ENCODE results near the gene PDLIM5.
"Not testable (repeated sequence)": the region's sequence is repeated elsewhere in the genome, so short reads cannot be mapped to it uniquely, and the experiment has no call there.

Gene PDLIM5

DNA sequence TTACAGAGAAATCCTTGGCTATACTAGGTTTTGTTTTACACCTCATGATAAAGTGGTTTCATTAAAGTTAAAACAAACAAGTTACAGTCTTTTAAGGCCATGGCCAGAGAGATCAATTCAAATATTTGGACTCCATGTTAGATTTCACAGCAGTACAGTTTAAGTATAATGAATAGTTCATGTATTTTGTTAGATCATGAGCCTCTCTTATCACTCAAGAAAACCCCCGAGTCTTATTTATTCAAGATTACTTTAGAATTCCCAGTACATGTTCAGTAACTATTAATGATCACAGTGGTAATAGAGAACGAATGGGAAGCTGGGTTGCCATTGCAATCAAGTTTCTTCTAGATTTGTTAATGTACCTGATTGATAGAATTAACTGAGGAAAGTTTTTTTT, 15.2 kb downstream of the PDLIM5 start:
- DNase-seq = no peak

DNA sequence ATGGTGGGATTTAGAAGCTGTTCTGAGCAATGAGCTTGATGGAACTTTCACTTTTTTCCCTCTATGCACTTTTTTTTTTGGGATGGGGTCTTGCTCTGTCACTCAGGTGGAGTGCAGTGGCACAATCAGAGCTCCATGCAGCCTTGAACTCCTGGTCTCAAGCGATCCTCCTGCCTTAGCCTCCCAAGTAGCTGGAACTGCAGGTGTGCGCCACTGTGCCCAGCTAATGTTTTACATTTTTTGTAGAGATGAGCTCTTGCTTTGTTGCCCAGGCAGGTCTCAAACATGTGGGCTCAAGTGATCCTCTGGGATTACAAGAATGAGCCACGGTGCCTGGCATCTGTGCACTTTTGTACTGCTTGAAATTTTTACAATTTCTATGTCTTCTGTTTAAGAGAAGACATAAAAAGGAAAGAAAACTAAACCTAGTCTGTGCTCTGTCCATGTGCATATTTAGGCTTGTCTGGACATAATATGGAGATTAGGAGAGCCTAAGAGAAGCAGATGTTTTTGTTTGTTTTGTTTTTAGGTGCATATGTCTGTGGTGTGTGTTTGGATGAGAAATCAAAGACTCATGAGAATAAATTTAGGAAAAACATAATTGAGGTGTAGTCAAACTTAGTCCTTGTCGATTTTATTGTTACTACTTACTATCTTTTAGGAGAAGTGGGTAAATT, 16.5 kb downstream of the PDLIM5 start:
- no peak for DNase-seq

DNA sequence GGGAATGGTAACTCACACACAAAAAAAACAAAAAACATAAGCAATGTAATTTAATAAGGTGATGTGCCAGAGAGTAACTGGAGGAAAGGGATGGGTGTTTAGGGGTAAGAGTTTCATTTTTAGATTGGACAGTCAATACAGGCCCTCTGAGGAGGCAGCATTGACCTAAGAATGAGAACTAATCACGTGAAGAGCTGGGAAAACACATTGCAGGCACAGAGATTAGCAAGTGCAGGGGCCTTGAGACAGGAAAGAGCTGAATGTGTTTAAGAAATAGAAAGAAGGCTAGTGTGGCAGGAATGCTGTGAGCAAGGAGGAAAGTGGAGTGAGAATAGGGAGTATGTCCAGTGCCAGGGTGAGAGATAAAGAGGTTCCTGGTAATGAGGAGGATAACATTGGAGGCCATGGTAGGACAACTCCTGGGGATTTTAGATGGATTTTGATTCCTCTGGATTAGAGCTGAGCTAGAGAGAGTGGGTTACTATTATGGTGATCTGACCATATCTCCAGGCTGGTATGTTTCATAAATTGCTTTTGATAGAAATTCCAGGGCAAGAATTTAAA, 17.6 kb downstream of the PDLIM5 start:
- DNase-seq = no peak

DNA sequence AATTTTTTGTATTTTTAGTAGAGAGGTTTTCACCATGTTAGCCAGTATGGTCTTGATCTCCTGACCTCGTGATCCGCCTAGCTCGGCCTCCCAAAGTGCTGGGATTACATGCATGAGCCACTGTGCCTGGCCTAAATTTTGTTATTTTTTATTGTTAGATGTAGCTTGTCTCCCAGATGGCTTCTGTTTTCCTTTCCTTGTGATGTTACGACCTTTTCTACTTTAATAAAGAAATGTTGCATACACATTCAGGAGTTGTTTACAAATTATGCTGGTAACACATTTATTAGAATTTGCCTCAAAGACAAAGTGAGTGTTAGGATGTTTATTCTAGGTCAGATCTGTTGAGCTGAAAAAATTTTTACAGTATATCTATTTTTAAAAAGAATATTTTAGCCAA, 18.4 kb downstream of the PDLIM5 start:
- no peak for DNase-seq

DNA sequence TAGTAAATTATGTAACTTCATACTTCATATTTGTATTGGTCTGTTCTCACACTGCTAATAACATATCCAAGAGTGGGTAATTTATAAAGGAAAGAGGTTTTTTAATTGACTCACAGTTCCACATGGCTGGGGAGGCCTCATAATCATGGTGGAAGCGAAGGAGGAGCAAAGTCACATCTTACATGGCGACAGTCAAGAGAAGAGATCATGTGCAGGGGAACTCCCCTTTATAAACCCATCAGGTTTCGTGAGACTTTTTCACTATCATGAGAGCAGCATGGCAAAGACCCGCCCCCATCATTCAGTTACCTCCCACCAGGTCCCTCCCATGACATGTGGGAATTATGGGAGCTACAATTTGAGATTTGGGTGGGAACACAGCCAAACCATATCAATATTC, 19.0 kb downstream of the PDLIM5 start:
- not testable (repeated sequence) for DNase-seq

GRCh38 chr4:94472056-94472826, 20.5 kb downstream of the PDLIM5 start:
- DNase-seq = no peak

GRCh38 chr4:94475050-94475449, 23.3 kb downstream of the PDLIM5 start:
- DNase-seq = no peak

- no peak for DNase-seq
These were observed 24.1 kb downstream of the PDLIM5 start for GRCh38 chr4:94475794-94476193.

DNA sequence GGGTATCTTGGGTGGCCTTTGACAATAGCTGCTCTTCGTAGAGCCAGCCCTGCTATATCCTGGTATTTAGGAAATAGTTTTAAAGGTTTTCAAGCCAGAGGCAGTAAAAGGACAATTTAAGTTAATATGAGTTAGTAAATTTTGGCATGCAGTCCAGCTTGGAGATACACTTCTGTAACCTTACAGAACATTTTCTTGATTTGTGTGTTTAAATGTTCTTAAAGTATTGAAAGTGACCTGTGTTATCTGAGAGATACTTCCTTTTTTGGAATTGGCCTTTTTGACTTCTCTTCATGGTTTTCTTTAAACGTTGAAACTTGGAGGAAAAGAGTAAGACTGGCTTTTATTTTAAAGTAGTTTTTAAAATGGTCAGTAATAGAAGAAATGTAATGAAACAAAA, 25.5 kb downstream of the PDLIM5 start:
- DNase-seq = no peak

DNA sequence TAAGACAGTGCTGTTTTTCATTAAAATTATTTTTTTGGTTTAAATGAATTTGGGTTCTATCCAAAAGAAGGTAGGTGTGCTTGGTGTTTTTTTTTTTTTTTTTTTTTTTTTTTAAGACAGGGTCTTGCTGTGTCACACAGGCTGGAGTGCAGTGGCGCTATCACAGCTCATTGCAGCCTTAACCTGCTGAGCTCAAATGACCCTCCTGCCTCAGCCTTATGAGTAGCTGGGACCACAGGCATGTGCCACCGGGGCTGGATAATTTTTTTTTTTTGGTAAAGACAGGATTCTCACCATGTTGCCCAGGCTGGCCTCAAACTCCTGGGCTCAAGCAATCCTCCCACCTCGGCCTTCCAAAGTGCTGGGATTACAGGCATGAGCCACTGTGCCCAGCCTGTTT, 27.1 kb downstream of the PDLIM5 start:
- DNase-seq = not testable (repeated sequence)

DNA sequence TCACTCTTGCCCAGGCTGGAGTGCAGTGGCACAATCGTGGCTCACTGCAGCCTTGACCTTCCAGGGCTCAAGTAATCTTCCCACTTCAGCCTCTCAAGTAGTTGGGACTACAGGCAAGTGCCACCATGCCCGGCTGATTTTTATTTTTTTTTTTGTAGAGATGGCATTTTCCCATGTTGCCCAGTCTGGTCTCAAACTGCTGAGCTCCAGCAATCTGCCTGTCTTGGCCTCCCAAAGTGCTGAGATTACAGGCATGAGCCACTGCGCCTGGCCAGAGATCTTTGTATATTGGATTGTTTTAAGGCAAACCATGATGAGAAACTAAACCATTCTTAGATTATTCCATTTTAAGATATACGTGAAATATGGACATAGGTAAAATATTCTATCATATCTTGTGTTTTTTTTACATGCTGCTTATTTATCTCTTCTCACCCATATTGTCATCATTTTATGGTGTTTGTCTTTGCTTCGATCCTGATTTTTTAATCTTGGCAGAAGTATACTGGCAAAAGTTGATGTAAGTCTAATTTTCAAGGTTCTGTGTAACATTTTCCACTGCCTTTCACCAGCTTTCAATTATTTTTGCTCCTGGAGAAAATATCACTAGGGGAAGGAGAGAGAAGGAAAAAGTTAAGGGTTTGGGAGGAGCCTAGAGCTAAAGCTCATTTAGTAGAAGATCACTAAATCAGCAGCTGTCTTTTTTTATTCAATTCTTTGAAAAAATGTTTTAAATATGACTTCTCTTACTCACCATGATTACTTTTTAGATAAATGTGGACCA, 27.8 kb downstream of the PDLIM5 start:
- DNase-seq = no peak

GRCh38 chr4:94480362-94480951, 28.7 kb downstream of the PDLIM5 start:
- DNase-seq = no peak

- DNase-seq = no peak
These were observed 32.2 kb downstream of the PDLIM5 start for GRCh38 chr4:94483895-94484294.

GRCh38 chr4:94484818-94485217, 33.1 kb downstream of the PDLIM5 start:
- DNase-seq = no peak

DNA sequence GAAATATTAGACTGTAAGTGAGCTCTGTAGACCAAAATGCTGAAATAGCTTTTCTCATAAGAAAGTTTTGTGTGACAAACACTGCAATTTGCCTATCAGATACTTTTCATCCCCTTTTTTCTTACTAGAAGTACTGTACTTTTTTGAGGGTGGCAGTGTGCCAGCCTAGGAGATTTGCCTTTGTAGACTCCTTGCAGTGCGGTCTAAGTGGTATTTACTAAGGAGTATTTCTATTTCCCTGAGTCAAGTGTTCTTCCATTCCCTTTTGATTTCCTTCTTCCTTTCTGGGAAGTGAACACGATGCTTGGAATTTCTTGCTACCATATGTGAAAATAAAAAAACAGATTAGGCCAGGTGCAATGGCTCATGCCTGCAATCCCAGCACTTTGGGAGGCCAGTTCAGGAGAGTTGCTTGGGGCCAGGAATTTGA, 34.6 kb downstream of the PDLIM5 start:
- DNase-seq = no peak

DNA sequence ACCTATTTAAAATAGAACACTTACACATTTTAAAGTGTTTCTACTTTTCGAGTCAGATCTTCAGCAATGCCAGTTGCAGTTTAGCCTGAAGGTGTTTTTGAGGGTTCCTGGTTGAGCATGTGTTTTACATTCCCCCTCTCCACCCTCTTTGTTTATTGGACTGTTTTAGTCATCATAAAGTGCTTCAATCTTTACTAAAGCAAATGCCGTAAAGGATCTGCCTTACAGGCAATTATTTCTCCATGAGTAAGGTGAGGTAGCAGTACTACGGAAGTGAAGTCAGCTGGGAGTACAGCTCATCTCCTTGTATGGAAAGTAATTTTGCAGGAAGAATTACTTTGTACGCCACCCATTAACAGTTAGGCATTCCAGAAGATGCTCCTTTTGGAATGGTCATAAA, 36.9 kb downstream of the PDLIM5 start:
- DNase-seq = no peak

DNA sequence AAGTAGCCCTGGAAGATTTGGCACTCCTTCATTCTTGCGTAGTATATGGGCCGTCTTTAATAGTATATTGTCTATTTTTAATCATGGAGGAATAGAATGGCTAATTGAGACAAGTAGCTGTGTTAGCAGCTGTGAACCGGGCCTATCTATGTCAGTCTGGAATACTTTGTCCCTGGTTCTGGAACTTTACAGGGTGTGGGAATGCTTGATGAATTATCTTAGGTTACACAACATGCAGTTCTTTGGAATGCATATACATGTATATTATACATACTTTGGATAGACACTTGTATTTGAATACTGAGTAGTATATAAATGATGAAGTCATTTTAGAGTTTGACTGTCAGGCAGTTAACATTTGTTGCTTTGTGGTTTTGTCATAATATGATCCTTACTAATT, 37.4 kb downstream of the PDLIM5 start:
- no peak for DNase-seq

DNA sequence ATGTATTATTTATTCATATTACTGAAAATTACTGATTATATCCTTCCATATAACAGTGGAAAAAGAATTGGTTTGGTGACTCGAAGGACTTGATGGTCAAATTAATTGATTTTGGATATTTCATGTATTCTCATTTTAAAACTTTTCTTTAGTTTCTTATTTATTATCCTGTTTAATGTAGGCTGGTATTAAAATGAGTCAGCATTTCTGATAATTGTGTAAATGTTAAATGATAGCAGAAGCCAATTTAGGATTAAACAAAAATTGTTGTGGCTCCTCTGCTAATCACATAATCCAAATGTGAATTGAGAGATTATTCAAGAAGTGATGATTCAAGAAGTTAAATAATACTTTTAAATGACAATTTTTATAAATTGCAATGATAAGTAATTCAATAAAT, 38.7 kb downstream of the PDLIM5 start:
- DNase-seq = no peak

GRCh38 chr4:94491322-94491721, 39.6 kb downstream of the PDLIM5 start:
- DNase-seq = no peak

- no peak for DNase-seq
These were observed 43.7 kb downstream of the PDLIM5 start for GRCh38 chr4:94495408-94495807.

- DNase-seq = no peak
These were observed 45.9 kb downstream of the PDLIM5 start for GRCh38 chr4:94497690-94498089.

- DNase-seq = no peak
These were observed 46.8 kb downstream of the PDLIM5 start for GRCh38 chr4:94498502-94498901.

GRCh38 chr4:94500685-94501084, 48.9 kb downstream of the PDLIM5 start:
- no peak for DNase-seq
